Colon (tissue), 2 donors: ENCODE data around the gene MYO3B.
"Not testable (repeated sequence)": the region's sequence is repeated elsewhere in the genome, so short reads cannot be mapped to it uniquely, and the experiment has no call there.

Source experiments
- FAIRE-seq: peaks from 2 replicates; lab custom pipeline; 2012; peaks lifted over from hg19 to GRCh38; lab: Jason Lieb, UNC
- donor health status: control.
- donor health status: control.

MYO3B gene

GRCh38 chr2:170261566-170261965 is 83.6 kb downstream of the MYO3B start:
- FAIRE-seq = no peak

DNA sequence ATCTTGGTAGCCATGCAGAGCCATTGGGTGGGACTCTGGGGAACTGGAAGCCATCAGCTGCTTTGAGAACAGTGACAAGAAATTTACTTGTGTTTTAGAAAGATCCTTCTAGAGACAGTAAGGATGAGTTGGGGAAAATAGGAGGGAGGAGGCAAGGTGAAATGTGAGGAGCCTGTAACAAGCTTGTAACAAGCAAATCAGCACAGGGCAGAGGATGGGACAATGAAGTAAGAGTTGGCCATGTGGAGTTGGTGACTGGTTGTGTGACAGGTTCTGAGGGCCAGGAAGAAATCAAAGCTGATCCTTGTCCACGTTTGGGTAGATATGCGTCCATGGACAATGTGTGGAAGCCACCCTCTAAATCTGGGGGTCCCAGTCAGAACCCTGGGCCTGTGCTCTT is 84.4 kb downstream of the MYO3B start:
- FAIRE-seq = no peak

GRCh38 chr2:170262806-170263205 is 84.9 kb downstream of the MYO3B start:
- no peak for FAIRE-seq

- not testable (repeated sequence) for FAIRE-seq
Measured at GRCh38 chr2:170263728-170264521, 86.0 kb downstream of the MYO3B start.

DNA sequence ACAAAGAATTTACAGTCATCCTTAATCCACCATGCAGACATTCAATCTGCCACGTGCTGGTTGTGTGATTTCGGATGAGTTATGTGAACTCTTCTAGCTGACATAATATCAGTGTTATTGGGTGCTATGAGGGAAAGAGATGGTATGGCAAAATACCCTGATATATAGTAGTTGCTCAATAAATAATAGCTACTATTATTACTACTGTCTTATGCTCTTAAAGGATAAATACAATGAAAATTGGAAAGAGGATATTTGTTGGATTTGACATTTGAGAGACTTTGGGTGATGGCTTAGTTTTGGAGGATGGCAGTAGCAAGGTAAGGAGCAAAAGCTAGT is 86.5 kb downstream of the MYO3B start:
- FAIRE-seq = no peak

DNA sequence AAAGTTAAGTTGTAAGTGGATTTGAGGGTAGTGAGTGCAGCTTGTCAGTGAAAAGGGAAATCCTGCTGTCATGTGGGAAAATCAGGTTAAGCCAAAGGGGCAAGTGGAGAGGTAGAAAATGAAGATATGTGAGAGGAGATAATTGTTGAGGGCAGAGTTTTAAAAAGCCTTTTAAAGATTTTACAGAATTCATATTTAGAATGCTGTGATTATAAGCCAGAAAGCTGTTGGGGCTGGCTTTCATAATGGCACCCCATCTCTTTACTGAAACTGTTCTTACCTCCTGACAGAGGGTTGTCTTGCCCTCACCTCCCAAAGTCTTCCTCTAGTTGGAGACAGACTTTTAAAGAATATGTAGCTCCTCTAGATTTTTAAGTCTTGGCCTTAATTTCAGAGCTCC is 86.9 kb downstream of the MYO3B start:
- FAIRE-seq = no peak

DNA sequence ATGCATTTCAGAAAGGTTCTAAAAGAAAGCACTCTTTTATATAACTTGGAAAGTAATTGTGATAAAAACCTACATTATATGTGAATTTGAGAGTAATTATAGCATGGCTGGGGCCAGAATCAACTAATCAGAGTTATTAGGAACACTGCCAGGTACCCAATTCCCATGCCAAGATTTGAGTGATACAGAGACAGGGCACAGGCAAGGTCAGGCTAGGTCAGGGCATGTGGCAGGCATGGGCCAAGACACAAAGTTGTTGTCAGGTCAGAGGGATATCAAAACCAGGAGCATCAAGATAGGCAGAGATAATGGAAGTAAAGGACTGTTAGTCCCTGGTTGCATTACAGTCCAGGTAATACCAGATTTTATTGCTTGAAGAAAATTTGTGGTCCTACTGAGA is 87.4 kb downstream of the MYO3B start:
- FAIRE-seq = no peak

- FAIRE-seq = no peak
Measured at GRCh38 chr2:170266358-170266757, 88.4 kb downstream of the MYO3B start.

- no peak for FAIRE-seq
Measured at GRCh38 chr2:170267071-170267470, 89.1 kb downstream of the MYO3B start.

- FAIRE-seq = no peak
Measured at GRCh38 chr2:170270278-170270864, 92.4 kb downstream of the MYO3B start.

DNA sequence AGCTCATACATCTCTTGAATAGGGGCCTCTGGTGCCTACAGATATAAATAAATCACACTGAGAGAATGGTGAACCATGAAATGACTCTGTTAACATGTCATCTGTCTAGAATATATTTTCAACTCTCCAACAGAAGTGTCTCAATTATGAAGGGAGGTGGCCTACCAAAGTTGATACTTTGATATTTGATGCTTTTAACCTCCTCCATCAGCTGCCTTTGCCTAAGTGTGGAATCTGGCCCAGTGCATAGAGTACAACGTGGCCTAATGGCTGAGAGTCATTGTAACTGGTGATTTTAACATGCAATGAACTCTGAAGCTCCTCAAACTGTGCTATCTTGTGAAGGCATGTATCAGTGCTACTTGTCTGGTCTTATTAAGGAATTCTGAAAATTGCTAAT is 93.4 kb downstream of the MYO3B start:
- FAIRE-seq = no peak

- no peak for FAIRE-seq
Measured at GRCh38 chr2:170276056-170276455, 98.1 kb downstream of the MYO3B start.

GRCh38 chr2:170276925-170277629 is 99.1 kb downstream of the MYO3B start:
- no peak for FAIRE-seq

- no peak for FAIRE-seq
Measured at GRCh38 chr2:170277951-170278350, 100.0 kb downstream of the MYO3B start.

DNA sequence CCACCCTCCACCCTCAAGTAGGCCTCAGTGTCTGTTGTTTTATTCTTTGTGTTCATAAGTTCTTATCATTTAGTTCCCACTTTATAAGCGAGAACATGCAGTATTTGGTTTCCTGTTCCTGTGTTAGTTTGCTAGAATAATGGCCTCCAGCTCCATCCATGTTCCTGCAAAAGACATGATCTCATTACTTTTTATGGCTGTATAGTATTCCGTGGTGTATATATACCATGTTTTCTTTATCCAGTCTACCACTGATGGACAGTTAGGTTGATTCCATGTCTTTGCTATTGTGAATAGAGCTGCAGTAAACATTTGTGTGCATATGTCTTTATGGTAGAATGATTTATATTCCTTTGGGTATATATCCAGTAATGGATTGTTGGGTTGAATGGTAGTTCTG is 101.7 kb downstream of the MYO3B start:
- FAIRE-seq = not testable (repeated sequence)

- FAIRE-seq = no peak
Measured at GRCh38 chr2:170282851-170283250, 104.9 kb downstream of the MYO3B start.

DNA sequence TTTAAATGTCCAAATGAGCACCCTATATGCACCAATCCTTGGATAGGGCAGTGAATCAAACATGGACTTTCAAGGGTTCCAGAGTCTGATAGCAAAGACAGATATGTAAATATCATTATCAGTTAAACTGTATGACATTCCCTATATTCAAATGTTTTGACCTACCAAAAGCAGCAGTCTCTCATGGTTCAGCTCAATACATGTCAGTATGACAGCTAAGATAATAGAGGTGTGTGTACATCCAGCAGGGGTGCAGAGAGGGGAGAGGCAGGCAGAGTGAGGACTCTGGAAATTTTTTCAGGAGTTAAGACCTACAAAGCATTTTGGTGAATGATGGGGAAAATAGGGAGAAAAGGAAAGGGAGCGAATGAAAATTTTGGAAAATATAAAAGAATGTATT is 106.3 kb downstream of the MYO3B start:
- no peak for FAIRE-seq

DNA sequence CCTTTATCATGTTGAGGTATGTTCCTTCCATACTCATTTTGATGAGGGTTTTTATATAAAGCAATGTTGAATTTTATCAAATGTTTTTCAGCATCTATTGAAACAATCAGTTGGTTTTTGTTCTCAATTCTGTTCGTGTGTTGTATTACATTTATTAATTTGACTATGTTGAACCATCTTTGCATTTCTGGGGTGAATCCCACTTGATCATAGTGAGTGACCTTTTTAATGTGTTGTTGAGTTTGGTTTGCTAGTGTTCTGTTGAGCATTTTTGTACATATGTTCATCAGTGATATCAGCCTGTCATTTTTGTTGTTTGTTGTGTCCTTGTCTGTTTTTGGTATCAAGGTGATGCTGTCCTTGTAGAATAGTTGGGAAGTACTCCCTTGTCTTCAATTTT is 110.9 kb downstream of the MYO3B start:
- no peak for FAIRE-seq

- no peak for FAIRE-seq
Measured at GRCh38 chr2:170291474-170291873, 113.5 kb downstream of the MYO3B start.

- no peak for FAIRE-seq
Measured at GRCh38 chr2:170292415-170292814, 114.5 kb downstream of the MYO3B start.

GRCh38 chr2:170297496-170297895 is 119.5 kb downstream of the MYO3B start:
- FAIRE-seq = no peak

DNA sequence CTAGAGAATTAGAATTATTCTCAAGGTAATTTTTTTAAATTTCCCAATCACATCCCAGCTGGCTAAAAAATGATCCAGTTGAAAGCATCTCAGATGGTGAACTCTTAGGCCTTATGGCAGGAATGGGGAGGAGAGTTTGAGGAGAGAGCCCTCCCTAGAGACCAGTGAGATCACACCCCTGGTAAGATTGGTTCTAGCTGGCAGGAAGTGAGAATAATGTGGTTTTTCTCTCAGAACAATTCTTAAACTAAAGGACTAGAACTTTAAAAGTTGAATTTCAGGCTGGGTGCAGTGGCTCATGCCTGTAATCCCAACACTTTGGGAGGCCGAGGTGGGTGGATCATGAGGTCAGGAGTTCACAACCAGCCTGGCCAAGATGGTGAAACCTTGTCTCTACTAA is 120.2 kb downstream of the MYO3B start:
- no peak for FAIRE-seq

DNA sequence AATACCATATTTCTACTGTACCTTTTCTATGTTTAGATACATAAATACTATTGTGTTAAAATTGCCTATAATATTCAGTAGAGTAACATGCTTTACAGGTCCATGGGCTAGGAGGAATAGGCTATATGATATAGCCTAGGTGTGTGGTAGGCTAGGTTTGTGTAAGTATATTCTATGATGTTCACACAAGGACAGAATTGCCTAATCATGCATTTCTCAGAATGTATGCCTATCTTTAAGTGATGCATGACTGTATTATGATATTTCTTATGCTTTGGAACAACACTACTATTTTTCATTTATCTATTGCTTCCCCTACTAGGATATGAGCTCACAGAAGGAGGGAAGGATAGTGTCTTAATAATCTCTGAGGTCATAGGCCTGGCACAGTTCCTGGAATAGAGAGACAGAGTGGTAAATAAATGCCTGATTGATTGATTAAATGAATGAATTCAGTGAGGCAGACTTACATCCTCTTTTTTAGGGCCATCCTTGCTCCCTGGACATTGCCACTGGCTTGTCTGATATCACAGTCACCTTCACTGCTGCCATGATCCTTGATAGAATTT is 121.0 kb downstream of the MYO3B start:
- FAIRE-seq = no peak
